ENCODE data around the gene GARIN5A.

Gene GARIN5A

GRCh38 chr19:50495020-50495531, 18.4 kb upstream of the GARIN5A start:
- Histone ChIP-seq H3K79me2 (ENCODE audit: insufficient read depth, low read depth) (no peaks in the 10 kb centered on the region), H4K20me1 (ENCODE audit: insufficient read depth) (no peaks in the 10 kb centered on the region), H3K4me2 (no peak overlapping the region), H3K9ac (no peak overlapping the region), H3K27me3 (ENCODE audit: insufficient read depth, low read depth) (no peaks in the 10 kb centered on the region), H3K4me3 (IDR thresholded peaks at IDR 0.05; ENCODE audit: insufficient read depth, low read depth, low read length) (no peak overlapping the region), H3K4me1 (ENCODE audit: low read depth, poor library complexity, severe bottlenecking) (no peaks in the 10 kb centered on the region), H3K27ac (no peak overlapping the region), H2AFZ (ENCODE audit: low read depth) (no peak overlapping the region), H3K36me3 (ENCODE audit: insufficient read depth) (no peaks in the 10 kb centered on the region)
- TF ChIP-seq CTCF (conservative IDR thresholded peaks at IDR 0.05; ENCODE audit: low read depth, low read length) = no peak

GRCh38 chr19:50494186-50495019, 17.8 kb upstream of the GARIN5A start:
- H3K4me1 ChIP-seq (ENCODE audit: low read depth, poor library complexity, severe bottlenecking) = no peaks in the 10 kb centered on the region
- H3K9ac ChIP-seq = no peak overlapping the region
- H3K79me2 ChIP-seq (ENCODE audit: insufficient read depth, low read depth) = no peaks in the 10 kb centered on the region
- no peaks in the 10 kb centered on the region for H3K27me3 ChIP-seq (ENCODE audit: insufficient read depth, low read depth)
- no peak overlapping the region for H3K27ac ChIP-seq
- H3K4me3 ChIP-seq (IDR thresholded peaks at IDR 0.05; ENCODE audit: insufficient read depth, low read depth, low read length) = no peak overlapping the region
- no peaks in the 10 kb centered on the region for H4K20me1 ChIP-seq (ENCODE audit: insufficient read depth)
- no peak for TF ChIP-seq CTCF (conservative IDR thresholded peaks at IDR 0.05; ENCODE audit: low read depth, low read length)
- no peak overlapping the region for H3K4me2 ChIP-seq
- no peak overlapping the region for H2AFZ ChIP-seq (ENCODE audit: low read depth)
- H3K36me3 ChIP-seq (ENCODE audit: insufficient read depth) = no peaks in the 10 kb centered on the region

- Histone ChIP-seq H4K20me1 (ENCODE audit: insufficient read depth) (no peaks in the 10 kb centered on the region), H2AFZ (ENCODE audit: low read depth) (no peak overlapping the region), H3K27ac (no peak overlapping the region), H3K4me3 (IDR thresholded peaks at IDR 0.05; ENCODE audit: insufficient read depth, low read depth, low read length) (no peak overlapping the region), H3K79me2 (ENCODE audit: insufficient read depth, low read depth) (no peaks in the 10 kb centered on the region), H3K36me3 (ENCODE audit: insufficient read depth) (no peaks in the 10 kb centered on the region), H3K4me2 (no peak overlapping the region), H3K27me3 (ENCODE audit: insufficient read depth, low read depth) (no peaks in the 10 kb centered on the region), H3K4me1 (ENCODE audit: low read depth, poor library complexity, severe bottlenecking) (no peaks in the 10 kb centered on the region), H3K9ac (no peak overlapping the region)
- TF ChIP-seq CTCF (conservative IDR thresholded peaks at IDR 0.05; ENCODE audit: low read depth, low read length) = no peak
Measured at GRCh38 chr19:50493171-50493570, 16.5 kb upstream of the GARIN5A start.

- Histone ChIP-seq H3K4me2 (no peak overlapping the region), H3K4me1 (ENCODE audit: low read depth, poor library complexity, severe bottlenecking) (no peaks in the 10 kb centered on the region), H3K79me2 (ENCODE audit: insufficient read depth, low read depth) (no peaks in the 10 kb centered on the region), H3K36me3 (ENCODE audit: insufficient read depth) (no peaks in the 10 kb centered on the region), H4K20me1 (ENCODE audit: insufficient read depth) (no peaks in the 10 kb centered on the region), H2AFZ (ENCODE audit: low read depth) (no peak overlapping the region), H3K27ac (no peak overlapping the region), H3K9ac (no peak overlapping the region), H3K4me3 (IDR thresholded peaks at IDR 0.05; ENCODE audit: insufficient read depth, low read depth, low read length) (no peak overlapping the region), H3K27me3 (ENCODE audit: insufficient read depth, low read depth) (no peaks in the 10 kb centered on the region)
- no peak for TF ChIP-seq CTCF (conservative IDR thresholded peaks at IDR 0.05; ENCODE audit: low read depth, low read length)
Measured at GRCh38 chr19:50492303-50493052, 15.8 kb upstream of the GARIN5A start.

Measured in KMS-11 (cell line).